Measurements from ENCODE around the gene SEMA5A. TPM values are rescaled to one million over a fixed set of nuclear protein-coding genes. Genes with fewer than 3 reads are reported as not detected.

SEMA5A gene, protein sequence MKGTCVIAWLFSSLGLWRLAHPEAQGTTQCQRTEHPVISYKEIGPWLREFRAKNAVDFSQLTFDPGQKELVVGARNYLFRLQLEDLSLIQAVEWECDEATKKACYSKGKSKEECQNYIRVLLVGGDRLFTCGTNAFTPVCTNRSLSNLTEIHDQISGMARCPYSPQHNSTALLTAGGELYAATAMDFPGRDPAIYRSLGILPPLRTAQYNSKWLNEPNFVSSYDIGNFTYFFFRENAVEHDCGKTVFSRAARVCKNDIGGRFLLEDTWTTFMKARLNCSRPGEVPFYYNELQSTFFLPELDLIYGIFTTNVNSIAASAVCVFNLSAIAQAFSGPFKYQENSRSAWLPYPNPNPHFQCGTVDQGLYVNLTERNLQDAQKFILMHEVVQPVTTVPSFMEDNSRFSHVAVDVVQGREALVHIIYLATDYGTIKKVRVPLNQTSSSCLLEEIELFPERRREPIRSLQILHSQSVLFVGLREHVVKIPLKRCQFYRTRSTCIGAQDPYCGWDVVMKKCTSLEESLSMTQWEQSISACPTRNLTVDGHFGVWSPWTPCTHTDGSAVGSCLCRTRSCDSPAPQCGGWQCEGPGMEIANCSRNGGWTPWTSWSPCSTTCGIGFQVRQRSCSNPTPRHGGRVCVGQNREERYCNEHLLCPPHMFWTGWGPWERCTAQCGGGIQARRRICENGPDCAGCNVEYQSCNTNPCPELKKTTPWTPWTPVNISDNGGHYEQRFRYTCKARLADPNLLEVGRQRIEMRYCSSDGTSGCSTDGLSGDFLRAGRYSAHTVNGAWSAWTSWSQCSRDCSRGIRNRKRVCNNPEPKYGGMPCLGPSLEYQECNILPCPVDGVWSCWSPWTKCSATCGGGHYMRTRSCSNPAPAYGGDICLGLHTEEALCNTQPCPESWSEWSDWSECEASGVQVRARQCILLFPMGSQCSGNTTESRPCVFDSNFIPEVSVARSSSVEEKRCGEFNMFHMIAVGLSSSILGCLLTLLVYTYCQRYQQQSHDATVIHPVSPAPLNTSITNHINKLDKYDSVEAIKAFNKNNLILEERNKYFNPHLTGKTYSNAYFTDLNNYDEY
- total RNA-seq = 18.0 and 44.3 TPM in 2 replicates

DNA sequence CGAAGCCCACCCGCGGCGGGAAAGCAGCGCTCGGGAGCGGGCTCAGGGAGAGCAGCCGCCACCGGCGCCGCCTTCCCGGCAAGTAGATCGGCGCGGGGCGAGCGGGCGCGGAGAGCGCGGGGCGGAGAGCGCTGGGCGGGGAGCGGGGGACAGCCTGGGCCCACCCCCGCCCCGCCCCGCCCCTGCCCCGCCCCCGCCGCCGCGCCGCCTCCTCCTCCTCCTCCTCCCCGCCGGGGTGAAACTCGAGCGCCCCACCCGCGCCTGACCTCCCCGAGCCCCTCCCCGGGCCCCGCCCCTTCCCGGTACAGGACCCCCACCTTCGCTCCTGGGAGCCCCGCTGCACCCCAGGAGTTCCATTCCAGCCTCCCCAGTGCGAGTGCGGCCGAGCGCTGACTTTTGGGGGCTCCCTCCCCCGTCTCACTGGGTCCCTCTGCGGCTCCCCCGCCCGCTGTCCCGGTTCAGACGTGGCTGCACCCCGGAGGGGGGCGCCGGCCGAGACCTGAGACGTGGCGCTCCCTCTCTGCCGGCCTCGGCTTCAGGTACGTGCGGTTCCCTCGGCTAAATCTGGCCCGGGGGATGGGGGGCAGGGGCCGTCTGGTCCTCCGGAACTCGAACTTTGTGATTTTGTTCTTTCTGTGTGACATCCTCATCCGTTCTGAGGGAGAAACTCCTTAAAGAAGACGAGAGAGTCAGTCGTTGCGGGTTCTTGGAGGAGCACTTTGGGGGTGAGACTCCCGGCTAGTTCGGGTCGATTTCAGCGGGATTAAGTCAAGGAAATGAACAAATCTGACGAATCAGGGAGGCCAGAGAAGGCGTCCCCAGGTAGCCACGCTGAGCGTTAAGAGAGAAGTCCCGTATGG lies at the start of gene SEMA5A:
TSS of gene SEMA5A (minus strand) at position 84 of the 860 bp plus-strand sequence. CDS start 166,129 bp downstream, outside the sequence.

Other genes with a start within 250 kb of the SEMA5A start
- gene TAS2R1, start 84.3 kb upstream of the SEMA5A start, total RNA-seq = 0.28 TPM in 1 of 2 replicates, not detected in the other

All from regular cardiac myocyte (primary cell).